Measurements from ENCODE around the gene PNLIP. TPM values are rescaled to one million over a fixed set of nuclear protein-coding genes. Genes with fewer than 3 reads are reported as not detected.

Gene PNLIP
- polyA plus RNA-seq, 1 of the 3 experiments (the other 2 are of a cell fraction): not detected

DNA sequence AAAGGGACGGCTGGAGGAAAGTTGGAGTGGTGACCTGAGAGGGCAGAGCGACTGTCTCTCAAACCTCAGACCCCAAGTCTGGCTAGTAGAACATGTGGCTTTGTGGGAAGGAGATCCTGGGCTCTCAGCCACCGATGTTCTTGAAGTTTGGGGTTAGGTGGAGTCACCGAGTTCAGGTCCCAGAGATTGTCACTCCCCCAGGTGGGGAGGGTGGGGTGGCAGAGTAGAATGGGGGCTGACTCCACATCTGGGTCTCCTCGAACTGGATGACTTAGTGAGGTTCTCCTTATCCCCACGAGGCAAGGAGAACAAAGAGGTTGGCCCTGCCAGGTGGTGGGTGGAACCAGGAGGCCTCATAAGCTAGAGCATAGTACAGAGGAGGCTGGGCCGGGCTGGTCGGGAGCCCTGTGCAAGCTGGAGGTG, 60.3 kb downstream of the PNLIP start:
- Histone ChIP-seq H2AFZ (ENCODE audit: low read depth) (no peak overlapping the region), H3K27ac (ENCODE audit: low read depth in 2 of 2, low read length in 1 of 2) (no peak overlapping the region), H3K9me3 (no peaks in the 10 kb centered on the region), H3K79me2 (ENCODE audit: insufficient read depth) (no peaks in the 10 kb centered on the region), H3K4me3 (ENCODE audit: low read depth in 2 of 2, low read length in 1 of 2) (no peak overlapping the region), H3K36me3 (replicated peaks in 1 of 2; ENCODE audit: control insufficient read depth in 1 of 2, insufficient read depth in 2 of 2, low read length in 1 of 2) (no peaks in the 10 kb centered on the region), H3F3A (replicated peaks; ENCODE audit: insufficient read depth) (no peaks in the 10 kb centered on the region), H3K4me2 (no peak overlapping the region), H3K9me2 (no peaks in the 10 kb centered on the region), H3K4me1 (ENCODE audit: control insufficient read depth in 1 of 2, insufficient read depth in 2 of 2, low read depth in 1 of 2, low read length in 1 of 2) (peaks cover 0 to 7% of the 10 kb centered on the region in 2 experiments; a peak in 1 of 4 replicates), H3K27me3 (ENCODE audit: insufficient read depth) (no peaks in the 10 kb centered on the region), H3K9ac (no peak overlapping the region), H4K20me1 (ENCODE audit: insufficient read depth) (no peaks in the 10 kb centered on the region)
- ChIA-PET POLR2A (no interaction called here), CTCF (interaction anchor here (1.9 kb wide), 2 partner anchors 21 to 569 kb away, joined by 6 to 8 read pairs; no protein-coding TSS in a partner anchor)
- TF ChIP-seq RAD21 (IDR thresholded peaks at IDR 0.05; ENCODE audit: low read length): no peak
- TF ChIP-seq TAF1 (IDR thresholded peaks at IDR 0.05; ENCODE audit: borderline replicate concordance, low read depth, low read length): no peak
- TF ChIP-seq GATA2 (CRISPR knock-in tag; IDR thresholded peaks at IDR 0.05): no peak
- no peak for TF ChIP-seq MEF2A (IDR thresholded peaks at IDR 0.05; ENCODE audit: borderline replicate concordance, low read depth)
- no peak for TF ChIP-seq MAX (IDR thresholded peaks at IDR 0.05; ENCODE audit: low read depth)
- no peak for TF ChIP-seq RFX5 (IDR thresholded peaks at IDR 0.05; ENCODE audit: low read length)
- TF ChIP-seq CHD2 (IDR thresholded peaks at IDR 0.05; ENCODE audit: low read length, partially characterized antibody): no peak
- no peak for TF ChIP-seq RCOR1 (IDR thresholded peaks at IDR 0.05; ENCODE audit: low read length)
- TF ChIP-seq, protein P1, sequence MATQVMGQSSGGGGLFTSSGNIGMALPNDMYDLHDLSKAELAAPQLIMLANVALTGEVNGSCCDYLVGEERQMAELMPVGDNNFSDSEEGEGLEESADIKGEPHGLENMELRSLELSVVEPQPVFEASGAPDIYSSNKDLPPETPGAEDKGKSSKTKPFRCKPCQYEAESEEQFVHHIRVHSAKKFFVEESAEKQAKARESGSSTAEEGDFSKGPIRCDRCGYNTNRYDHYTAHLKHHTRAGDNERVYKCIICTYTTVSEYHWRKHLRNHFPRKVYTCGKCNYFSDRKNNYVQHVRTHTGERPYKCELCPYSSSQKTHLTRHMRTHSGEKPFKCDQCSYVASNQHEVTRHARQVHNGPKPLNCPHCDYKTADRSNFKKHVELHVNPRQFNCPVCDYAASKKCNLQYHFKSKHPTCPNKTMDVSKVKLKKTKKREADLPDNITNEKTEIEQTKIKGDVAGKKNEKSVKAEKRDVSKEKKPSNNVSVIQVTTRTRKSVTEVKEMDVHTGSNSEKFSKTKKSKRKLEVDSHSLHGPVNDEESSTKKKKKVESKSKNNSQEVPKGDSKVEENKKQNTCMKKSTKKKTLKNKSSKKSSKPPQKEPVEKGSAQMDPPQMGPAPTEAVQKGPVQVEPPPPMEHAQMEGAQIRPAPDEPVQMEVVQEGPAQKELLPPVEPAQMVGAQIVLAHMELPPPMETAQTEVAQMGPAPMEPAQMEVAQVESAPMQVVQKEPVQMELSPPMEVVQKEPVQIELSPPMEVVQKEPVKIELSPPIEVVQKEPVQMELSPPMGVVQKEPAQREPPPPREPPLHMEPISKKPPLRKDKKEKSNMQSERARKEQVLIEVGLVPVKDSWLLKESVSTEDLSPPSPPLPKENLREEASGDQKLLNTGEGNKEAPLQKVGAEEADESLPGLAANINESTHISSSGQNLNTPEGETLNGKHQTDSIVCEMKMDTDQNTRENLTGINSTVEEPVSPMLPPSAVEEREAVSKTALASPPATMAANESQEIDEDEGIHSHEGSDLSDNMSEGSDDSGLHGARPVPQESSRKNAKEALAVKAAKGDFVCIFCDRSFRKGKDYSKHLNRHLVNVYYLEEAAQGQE (IDR thresholded peaks at IDR 0.05; ENCODE audit: low read depth, low read length): no peak
- TF ChIP-seq FOXM1 (IDR thresholded peaks at IDR 0.05; ENCODE audit: low read depth): no peak
- no peak for TF ChIP-seq POLR2AphosphoS5 (IDR thresholded peaks at IDR 0.05; ENCODE audit: low read depth, low read length)
- no peak for TF ChIP-seq FOSL2 (IDR thresholded peaks at IDR 0.05; ENCODE audit: borderline replicate concordance, low read depth)
- no peak for TF ChIP-seq MXI1 (IDR thresholded peaks at IDR 0.05; ENCODE audit: low read depth, low read length)
- DNase-seq: no peak
- 52% methylated on average over 6 of the region's 8 CpGs for WGBS (ENCODE audit: low lambda C conversion rate)

DNA sequence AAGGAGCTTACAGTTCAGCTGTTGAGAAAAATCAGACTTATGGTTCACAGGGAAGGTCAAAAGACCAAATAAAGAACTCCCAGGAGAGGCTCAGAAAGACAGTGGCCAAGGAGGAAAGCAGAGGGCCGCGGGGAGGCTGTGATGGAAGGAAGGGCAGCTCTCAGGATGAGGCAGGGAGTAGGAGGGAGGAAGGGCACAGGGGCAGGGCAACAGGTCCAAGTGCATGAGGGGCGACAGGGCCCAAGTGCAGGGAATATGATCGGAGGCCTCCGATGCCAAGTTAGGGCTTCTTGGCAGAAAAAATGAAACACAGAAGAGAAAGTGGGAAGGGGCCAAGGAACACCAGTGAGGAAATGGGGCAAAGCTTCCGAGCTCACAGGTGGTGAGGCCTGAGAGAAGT, 61.6 kb downstream of the PNLIP start:
- Histone ChIP-seq H3K9ac (no peak overlapping the region), H3K4me1 (ENCODE audit: control insufficient read depth in 1 of 2, insufficient read depth in 2 of 2, low read depth in 1 of 2, low read length in 1 of 2) (peaks cover 0 to 7% of the 10 kb centered on the region in 2 experiments; a peak in 1 of 4 replicates), H3K79me2 (ENCODE audit: insufficient read depth) (no peaks in the 10 kb centered on the region), H3K4me3 (ENCODE audit: low read depth in 2 of 2, low read length in 1 of 2) (no peak overlapping the region), H3K27me3 (ENCODE audit: insufficient read depth) (no peaks in the 10 kb centered on the region), H3K27ac (ENCODE audit: low read depth in 2 of 2, low read length in 1 of 2) (no peak overlapping the region), H3K36me3 (replicated peaks in 1 of 2; ENCODE audit: control insufficient read depth in 1 of 2, insufficient read depth in 2 of 2, low read length in 1 of 2) (no peaks in the 10 kb centered on the region), H2AFZ (ENCODE audit: low read depth) (no peak overlapping the region), H3K9me3 (no peaks in the 10 kb centered on the region), H3K4me2 (no peak overlapping the region), H3K9me2 (no peaks in the 10 kb centered on the region), H4K20me1 (ENCODE audit: insufficient read depth) (no peaks in the 10 kb centered on the region), H3F3A (replicated peaks; ENCODE audit: insufficient read depth) (no peaks in the 10 kb centered on the region)
- 70% methylated on average over 6 of the region's 6 CpGs for WGBS (ENCODE audit: low lambda C conversion rate)
- CTCF ChIA-PET: interaction anchor here (0.8 to 1.9 kb wide), 2 partner anchors 8 to 568 kb away, joined by 3 to 6 read pairs; no protein-coding TSS in a partner anchor
- no peak for DNase-seq
- POLR2A ChIA-PET: no interaction called here
- no peak for TF ChIP-seq SIN3A (IDR thresholded peaks at IDR 0.05; ENCODE audit: borderline replicate concordance, low read depth, low read length)
- TF ChIP-seq TAF1 (IDR thresholded peaks at IDR 0.05; ENCODE audit: borderline replicate concordance, low read depth, low read length): no peak
- no peak for TF ChIP-seq EZH2phosphoT487 (IDR thresholded peaks at IDR 0.05; ENCODE audit: borderline replicate concordance, low read depth)
- TF ChIP-seq FOSL2 (IDR thresholded peaks at IDR 0.05; ENCODE audit: borderline replicate concordance, low read depth): no peak
- TF ChIP-seq FOXJ3 (CRISPR knock-in tag; IDR thresholded peaks at IDR 0.05): no peak
- no peak for TF ChIP-seq ELF1 (IDR thresholded peaks at IDR 0.05)
- TF ChIP-seq RAD21 (IDR thresholded peaks at IDR 0.05; ENCODE audit: low read length): no peak
- no peak for TF ChIP-seq NRF1 (IDR thresholded peaks at IDR 0.05; ENCODE audit: low read depth, low read length)
